Hematopoietic multipotent progenitor cell (in vitro differentiated cells): Measurements from ENCODE around the gene C1orf50. TPM values are rescaled to one million over a fixed set of nuclear protein-coding genes. Genes with fewer than 3 reads are reported as not detected.

Experiments
- DNase-seq, 3 donors: peaks; one replicate each; pipeline ENCODE4 v3.0.0-alpha.2; 2011 to 2015; ENCODE audit warnings: low read depth in 2 of 3, low spot score in 2 of 3
- total RNA-seq: library from RNA; depleted of rRNA; stranded (reverse); fragments of >200 nt; gene quantifications from one replicate; pipeline ENCODE4 v1.2.3, GENCODE V29; 2012

The C1orf50 gene
- total RNA-seq, 1 donor: 2.4 TPM

GRCh38 chr1:42757892-42758275, 9.2 kb upstream of the C1orf50 start:
- no peak for DNase-seq

- peak in 1 of 3 donors; percentile 54 for DNase-seq
Observed at GRCh38 chr1:42758641-42759040, 8.4 kb upstream of the C1orf50 start.

GRCh38 chr1:42759114-42759513, 7.9 kb upstream of the C1orf50 start:
- peak in 1 of 3 donors; percentile 19 for DNase-seq

GRCh38 chr1:42761567-42761966, 5.5 kb upstream of the C1orf50 start:
- DNase-seq: no peak

GRCh38 chr1:42762269-42762668, 4.8 kb upstream of the C1orf50 start:
- no peak for DNase-seq

- no peak for DNase-seq
Observed at GRCh38 chr1:42765269-42765668, 1.8 kb upstream of the C1orf50 start.

GRCh38 chr1:42765832-42766740, 963 bp upstream of the C1orf50 start:
- DNase-seq: peak in 2 of 3 donors; percentile 63 to 64

GRCh38 chr1:42767510-42768000, 506 bp downstream of the C1orf50 start:
- no peak for DNase-seq

GRCh38 chr1:42768172-42768571, 1.1 kb downstream of the C1orf50 start:
- no peak for DNase-seq

GRCh38 chr1:42769811-42770210, 2.8 kb downstream of the C1orf50 start:
- DNase-seq: no peak

- no peak for DNase-seq
Observed at GRCh38 chr1:42773420-42773819, 6.4 kb downstream of the C1orf50 start.

GRCh38 chr1:42774928-42775526, 8.0 kb downstream of the C1orf50 start:
- no peak for DNase-seq

- DNase-seq: no peak
Observed at GRCh38 chr1:42776502-42776901, 9.5 kb downstream of the C1orf50 start.

- peak in 2 of 3 donors; percentile 35 to 60 for DNase-seq
Observed at GRCh38 chr1:42777852-42778251, 10.8 kb downstream of the C1orf50 start.

GRCh38 chr1:42779725-42780124, 12.7 kb downstream of the C1orf50 start:
- no peak for DNase-seq

- DNase-seq: no peak
Observed at GRCh38 chr1:42780176-42780575, 13.1 kb downstream of the C1orf50 start.

GRCh38 chr1:42783092-42783491, 16.0 kb downstream of the C1orf50 start:
- no peak for DNase-seq

- no peak for DNase-seq
Observed at GRCh38 chr1:42784547-42784945, 17.5 kb downstream of the C1orf50 start.

GRCh38 chr1:42784946-42785693, 18.1 kb downstream of the C1orf50 start, which contains the start of gene TMEM269:
Gene TMEM269 (plus strand): TSS chr1:42784991. CDS start chr1:42789894, 4,903 bp downstream.
- DNase-seq: peak in 2 of 3 donors; percentile 45 to 54

- no peak for DNase-seq
Observed at GRCh38 chr1:42786097-42786496, 19.0 kb downstream of the C1orf50 start.

- no peak for DNase-seq
Observed at GRCh38 chr1:42788021-42788420, 21.0 kb downstream of the C1orf50 start.
